GM18519 (cell line): Measurements from ENCODE around the gene SEMA5A.
A peak's percentile ranks its signal among the peaks of the same experiment; 100 is the strongest.

ENCODE experiments used
- ATAC-seq: cut with Tn5 transposase; IDR thresholded peaks from one replicate; pipeline ENCODE4 v1.9.1; 2021; ENCODE audit warnings: mild to moderate bottlenecking, moderate library complexity; ENCODE audit not compliant: unreplicated experiment, low FRiP score

The SEMA5A gene

DNA sequence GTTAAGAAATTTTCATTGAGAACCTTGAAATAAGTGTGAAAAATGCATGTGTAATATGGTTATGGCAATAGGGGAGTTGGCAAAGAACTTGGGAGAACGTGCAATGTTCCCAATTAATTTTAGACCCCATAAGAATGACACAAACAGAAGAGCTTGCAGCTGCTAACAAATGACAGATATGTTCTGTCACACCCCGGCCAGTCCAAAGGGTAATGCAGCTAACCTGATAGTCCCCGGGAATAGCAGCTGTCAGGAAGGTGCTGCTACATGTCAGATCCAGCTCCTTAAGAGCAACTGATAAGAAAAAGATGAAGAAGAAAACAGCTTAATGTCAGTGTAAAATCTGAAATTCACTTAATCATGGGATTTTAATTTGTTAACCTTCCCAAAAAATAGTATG, 30.4 kb downstream of the SEMA5A start:
- ATAC-seq = no peak

DNA sequence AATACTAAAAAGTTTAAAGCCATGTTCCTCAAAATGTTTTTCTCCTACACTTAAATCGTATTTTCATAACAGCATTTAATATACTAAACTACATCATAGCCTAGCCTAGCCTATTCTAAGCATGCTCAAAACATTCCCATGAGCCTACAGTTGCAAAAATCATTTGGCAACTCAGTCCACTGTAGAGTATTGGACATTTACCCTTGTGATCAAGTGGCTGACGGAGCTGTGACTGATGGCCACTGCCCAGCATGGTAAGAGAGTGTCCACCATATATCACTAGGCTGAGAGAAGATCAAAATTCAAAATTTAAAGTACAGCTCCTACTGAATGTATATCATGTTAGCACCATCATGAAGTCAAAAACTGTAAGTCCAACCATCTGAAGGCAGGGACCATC, 30.9 kb downstream of the SEMA5A start:
- ATAC-seq = no peak

DNA sequence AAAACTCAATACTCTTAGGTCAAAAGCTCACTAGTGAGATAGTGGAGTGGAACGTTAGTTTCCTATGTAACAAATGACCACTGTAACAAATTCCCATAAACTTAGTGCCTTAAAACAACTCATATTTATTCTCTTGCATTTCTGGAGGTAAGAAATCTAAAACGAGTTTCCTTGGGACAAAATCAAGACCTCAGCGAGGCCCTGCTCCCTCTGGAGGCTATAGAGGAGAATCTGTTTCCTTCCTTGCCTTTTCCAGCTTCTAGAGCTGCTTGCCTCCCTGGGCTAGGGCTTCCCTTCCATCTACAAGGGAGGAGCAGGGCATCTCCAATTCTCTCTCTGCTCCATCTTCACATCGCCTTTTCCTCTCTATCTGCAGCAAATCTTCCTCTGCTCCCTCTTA, 32.0 kb downstream of the SEMA5A start:
- no peak for ATAC-seq

DNA sequence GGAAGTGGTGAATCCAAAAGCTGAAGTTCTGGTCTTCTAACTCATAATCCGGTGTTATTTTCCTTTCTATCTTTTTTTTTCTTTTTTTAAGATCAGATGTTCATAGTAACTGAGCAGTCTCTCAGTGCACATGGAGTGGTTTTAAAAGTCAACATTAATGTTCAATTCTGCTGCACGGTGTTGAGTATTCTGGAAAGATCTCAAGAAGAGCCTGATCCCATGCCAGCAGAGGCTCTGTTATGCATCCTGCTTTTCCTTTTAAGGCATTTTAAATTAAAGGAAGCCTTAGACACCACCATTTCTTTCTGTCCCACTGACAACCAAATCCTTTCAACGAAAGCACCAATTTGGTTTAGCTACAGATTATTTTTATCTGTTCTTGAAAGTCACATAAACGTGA, 33.4 kb downstream of the SEMA5A start:
- no peak for ATAC-seq

- ATAC-seq = no peak
Measured at GRCh38 chr5:9507974-9508373, 37.9 kb downstream of the SEMA5A start.

DNA sequence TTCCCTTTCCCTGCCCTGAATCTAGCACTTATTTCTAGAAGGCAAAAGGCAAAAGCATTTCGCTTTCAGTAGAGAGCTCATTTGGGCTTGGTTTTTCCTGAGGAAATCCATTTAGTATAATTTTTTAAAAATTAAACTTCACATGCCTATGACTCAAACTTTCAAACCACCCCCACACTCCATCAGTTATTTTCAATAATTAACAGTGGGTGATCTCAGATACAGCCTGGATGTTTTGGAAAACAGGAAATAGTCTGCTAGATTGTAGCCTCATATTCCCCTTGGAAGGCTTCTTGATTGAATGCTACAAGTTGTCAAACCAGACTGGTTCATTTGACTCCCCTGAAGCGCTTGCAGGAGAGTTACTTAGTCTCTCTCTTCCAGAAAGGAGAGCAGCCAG, 40.6 kb downstream of the SEMA5A start:
- ATAC-seq = no peak

DNA sequence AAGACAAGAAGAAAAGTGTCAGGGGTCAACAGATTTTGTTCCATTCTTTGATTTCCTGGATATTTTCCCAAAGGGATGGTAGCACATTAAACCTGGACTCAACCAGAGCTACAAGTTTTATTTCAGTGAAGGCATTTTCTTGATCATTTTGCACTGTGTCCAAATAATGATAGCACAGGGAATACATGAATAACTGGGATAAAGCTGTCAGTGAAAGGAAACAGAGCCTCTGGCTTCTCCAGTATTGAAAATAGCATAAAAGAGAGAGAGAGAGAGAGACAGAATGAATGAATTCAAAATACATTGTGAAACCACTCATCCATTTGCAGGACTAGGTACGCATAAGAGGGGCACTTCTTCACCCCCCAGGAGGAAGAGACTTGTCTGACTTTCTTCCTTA, 43.0 kb downstream of the SEMA5A start:
- ATAC-seq = no peak

DNA sequence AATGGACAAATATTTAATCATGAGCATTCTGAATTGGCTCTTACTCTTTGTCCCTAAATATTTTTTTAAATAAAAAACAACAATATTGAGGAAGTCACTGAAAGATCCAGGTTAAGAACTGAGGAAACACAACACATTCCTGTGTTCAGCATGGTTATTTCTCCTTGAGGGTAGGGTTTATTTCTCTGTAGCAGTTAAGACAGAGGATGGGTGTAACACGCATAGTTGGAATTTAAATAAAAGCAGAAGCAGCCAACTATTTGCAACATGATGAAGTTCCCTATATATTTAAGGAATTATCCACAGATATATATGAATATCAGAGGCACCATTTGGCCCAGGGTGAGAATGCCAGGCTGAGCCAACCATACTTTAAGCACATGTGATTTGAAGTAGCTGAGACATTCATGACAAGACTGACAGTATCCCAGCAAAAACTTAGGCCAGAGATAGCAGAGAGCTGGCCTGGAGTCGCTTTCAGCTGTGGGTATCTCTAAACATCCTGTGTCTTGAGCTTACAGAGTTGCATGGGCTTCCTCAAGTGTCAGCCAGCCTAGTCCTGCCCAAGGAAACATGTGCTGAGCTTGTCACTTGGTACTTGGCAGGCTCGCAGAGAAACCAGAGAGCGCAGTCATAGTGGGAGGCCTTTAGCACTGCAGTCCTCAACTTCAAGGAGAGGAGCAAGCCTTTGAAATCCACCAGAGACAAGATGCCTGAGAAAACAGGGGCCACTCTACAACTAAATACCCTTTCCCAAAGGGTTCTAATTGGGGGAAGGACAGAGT, 43.6 kb downstream of the SEMA5A start:
- no peak for ATAC-seq

- ATAC-seq = no peak
Measured at GRCh38 chr5:9500625-9501024, 45.2 kb downstream of the SEMA5A start.

DNA sequence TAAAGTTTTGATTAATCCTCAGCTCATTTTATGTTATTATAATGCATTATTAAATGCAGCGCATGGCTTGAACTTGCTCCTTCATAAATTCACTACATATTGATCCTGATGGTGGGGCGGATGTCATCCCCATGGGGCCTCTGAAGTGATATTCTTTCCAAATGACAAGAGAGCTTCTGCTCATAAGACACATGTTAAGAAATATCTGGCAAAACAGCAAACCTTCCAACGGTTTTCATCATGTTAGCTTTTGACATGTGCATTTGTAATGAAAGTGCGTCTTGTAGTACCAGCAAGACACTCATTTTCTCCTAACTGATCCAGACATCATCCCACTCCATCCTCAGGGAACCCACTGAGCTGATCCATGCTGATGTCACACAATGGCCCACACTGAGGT, 45.7 kb downstream of the SEMA5A start:
- no peak for ATAC-seq

GRCh38 chr5:9499498-9499876, 46.4 kb downstream of the SEMA5A start:
- peak; percentile 88 for ATAC-seq

DNA sequence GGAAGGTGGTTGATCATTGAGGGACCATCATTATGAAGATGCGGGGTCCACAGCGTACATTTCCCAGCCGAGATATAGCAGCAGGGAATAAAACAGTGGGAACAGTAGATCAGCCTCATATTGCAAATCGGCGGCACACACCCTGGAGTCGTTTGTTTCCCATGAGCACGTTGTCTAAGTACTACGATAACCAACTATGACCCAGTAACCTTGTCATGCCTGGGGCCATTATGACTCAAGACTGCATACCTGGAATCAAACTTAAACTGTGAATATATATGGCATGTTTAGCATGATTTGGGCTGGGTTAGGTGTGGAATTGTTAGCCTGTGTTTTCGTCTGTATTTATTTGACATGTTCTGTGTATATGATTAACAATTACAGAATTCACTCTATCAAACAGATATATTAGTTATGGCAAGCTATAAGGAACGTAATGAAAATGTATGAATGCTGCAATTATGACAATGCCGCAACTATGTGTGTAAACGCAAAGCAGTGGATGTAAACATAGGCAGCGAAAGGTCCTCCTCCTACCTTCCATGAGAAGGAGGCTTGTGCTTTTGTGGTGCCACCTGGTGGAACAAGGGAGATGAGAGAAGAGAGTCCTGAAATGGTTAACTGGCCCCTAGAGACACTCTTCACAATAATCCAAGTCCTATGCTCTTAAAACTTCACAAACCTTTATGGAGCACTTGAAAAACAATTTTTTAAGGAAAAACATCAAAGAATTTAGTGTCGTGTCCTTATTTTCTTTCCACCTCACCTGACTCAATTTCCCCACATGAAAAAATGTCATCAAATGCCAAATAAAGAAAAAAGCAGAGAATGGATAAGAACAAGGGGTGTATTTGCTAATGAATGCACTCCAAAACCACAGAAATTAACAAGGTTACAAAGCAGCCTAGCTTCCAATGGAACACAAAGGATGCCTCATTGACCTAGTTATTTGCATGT, 47.1 kb downstream of the SEMA5A start:
- no peak for ATAC-seq

DNA sequence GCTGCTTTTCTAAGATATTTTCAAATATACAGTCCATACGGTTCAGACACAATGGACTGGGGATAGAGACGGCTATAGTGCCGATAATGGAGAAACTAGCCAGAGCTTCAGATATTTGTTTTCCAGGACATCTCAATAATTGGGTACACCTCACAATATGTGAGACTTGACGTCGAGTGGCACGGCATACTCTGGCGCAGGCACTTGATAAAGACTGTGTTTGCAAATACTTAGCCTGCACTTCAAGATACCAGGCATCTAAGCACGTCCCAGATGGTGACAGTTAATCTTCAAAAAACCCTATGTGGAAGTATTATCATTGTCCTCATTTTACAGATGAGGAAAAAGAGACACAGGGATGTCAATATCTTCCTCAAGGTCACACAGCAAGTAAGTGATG, 48.5 kb downstream of the SEMA5A start:
- no peak for ATAC-seq

GRCh38 chr5:9496801-9497200, 49.1 kb downstream of the SEMA5A start:
- no peak for ATAC-seq

DNA sequence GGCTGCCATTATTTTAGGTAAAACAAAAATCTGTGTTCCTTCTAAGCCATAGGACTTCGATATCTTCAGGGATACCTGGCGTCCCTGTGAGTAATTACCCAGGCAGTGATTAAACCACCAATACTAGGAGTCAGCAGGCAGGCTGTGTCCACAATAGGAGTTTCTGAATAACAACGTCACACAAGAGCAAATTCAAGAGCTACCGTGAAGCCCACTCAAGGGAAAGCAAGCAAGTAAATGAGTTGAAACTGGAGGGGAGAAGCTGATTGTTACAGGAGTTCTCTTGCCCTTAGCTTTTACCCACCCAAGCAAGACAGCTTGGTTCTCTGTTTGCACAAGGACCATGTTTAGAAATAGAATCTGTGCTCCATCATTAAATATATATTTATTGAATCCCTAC, 50.8 kb downstream of the SEMA5A start:
- ATAC-seq = no peak

DNA sequence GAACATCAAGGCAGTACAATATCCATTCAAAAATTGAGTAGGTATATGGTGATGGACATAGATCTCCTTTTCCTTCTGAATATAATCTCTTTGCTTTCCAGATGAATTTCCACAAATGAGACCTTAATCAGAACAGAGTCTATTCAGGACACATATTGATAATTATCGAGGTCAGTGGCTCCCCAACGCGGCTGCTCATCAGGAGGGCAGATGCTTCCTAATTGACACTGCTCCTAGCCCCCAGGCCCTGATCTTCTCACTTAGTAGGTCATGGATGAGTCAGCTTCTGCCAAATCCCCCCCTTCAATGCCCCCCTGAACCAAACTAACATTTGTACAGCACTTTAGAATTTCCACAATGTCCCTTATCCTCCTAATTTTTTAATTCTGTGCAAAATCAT, 51.6 kb downstream of the SEMA5A start:
- ATAC-seq = no peak

DNA sequence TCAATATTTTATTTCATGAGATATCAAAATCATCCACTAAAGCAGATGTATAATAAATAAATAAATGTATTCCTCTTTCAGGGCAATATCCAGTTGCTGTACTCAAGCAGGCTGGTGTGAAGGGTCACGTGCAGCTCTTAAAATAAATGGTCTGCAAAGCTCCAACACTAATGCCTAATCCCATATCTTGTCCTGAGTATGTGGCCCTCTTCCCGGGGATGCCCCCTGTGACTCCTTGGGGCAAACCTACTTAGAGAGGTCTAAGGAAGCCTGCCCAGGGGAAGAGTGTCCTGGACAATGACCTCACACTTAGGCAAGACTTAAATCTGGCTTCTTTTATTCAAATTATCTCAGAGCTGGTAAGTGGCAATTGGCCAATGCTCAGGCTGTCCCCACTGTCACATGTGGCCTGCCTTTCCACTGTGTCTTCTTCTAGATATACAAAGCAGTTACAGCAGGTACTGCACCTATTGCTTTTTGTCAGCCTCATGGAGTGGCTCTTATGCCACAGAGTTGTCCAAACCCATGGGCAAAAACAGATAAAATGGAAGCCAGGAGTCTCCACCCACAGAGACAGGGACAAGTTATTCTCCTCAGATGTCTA, 55.3 kb downstream of the SEMA5A start:
- no peak for ATAC-seq

DNA sequence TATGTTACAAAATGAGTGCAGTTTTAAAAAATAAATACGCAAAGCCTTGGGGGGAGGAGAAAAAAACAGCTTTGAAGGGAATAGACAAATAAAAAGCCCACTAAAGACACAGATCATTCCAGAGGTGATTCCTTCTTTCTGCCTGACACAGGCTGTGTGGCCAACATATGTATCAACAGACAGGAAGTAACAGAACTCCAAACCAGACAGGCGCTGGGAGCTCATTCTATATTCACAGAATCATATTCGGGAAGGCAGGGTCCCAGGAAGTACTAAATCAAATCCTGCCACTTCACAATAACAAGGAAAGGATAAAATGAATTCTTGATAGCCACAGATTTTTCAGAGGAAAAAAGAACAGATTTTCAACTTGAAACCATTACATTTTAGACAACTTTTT, 62.1 kb downstream of the SEMA5A start:
- ATAC-seq = no peak

- peak; percentile 41 for ATAC-seq
Measured at GRCh38 chr5:9483243-9483642, 62.6 kb downstream of the SEMA5A start.

DNA sequence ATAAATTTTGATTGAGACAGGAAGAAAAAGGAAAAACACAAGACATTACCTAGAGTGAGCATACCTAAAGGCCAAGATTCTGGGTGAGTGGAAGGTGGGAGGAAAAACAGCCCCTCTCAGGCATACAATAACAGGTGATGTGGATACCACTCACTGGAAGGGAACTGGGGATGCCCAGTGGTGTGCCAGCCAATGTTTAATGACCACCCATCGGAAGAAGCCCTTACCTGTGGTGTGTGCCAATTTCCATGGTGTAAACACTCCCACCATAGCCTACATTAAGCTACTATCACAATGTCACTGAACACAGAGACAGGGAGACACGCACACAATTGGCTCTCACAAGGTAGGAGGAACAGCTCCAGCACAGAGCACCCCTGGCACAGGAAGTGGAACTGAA, 63.5 kb downstream of the SEMA5A start:
- no peak for ATAC-seq

GRCh38 chr5:9480499-9480898, 65.4 kb downstream of the SEMA5A start:
- no peak for ATAC-seq
